ENCODE measurements around the gene UBE2J1.
"Not testable (repeated sequence)": the region's sequence is repeated elsewhere in the genome, so short reads cannot be mapped to it uniquely, and the experiment has no call there.

UBE2J1 gene

DNA sequence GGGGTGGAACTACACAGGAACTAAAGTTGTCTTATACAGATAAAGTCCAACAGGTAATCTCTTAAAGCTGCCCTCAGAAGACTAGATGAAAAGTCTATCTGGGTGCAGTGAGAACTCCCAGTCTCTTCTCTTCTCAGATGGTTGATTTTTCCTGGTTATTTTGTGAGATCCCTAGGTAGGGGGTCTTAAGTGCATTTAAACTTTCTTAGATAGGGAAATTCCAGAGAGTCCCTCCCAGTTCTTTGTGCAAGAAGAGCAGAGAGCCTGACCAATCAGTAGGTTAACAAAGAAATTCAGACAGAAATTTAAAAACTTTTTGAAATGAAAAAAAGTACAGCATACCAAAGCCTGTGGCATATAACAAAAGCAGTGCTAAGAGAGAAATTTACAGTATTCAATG is 35.5 kb downstream of the UBE2J1 start:
- no peak for DNase-seq

DNA sequence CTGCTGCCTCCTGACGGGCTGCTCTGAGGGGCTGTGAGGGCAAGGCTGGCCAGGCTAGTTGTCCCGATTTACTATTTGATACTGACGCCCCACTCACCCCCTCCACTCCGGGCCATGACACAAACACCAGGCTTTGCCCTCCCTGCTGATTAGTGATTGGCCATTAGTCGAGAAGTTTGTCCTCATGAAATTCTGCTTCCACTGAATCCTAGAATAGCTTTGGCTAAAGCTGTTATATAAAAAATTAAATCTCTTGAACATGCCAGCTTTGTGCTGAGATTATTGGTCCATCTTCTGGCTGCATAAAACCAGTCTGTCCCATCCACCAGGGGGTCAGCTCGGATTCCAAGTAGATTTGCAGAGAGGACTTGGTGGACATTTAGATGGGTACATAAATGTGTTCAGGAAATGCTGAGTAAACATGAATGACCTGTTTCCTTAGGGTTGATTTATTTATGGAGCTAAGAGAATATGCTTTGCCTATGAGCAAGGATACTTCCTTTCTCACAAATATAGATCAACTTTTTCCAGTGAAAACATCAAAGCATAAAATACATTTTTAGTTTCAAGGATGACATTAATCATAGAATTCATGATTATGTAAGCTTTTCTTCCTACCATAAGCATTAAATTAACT is 37.2 kb downstream of the UBE2J1 start, which contains the start of gene GABRR2:
TSS of gene GABRR2 (minus strand) at position 51 of the 637 bp plus-strand sequence. CDS start 134 bp downstream, outside the sequence.
- DNase-seq, result no peak

DNA sequence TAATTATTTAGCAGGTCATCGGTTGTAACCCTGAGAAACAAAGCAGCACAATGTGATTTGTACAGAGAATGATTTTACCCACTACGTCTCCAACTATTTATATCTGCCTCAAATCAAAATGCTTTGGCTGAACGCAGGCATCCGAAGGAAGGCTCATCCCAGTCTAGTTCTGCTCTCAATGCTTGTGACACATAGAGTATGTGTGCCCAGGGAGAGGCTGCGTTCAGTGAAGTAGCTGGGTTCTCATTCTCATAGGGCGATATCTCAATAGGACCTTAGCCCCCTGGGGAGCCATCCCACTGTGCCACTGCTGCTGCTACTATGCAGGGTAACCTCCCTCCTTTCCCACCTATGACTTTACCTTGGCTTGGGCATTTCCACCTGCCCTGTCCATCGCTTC is 37.8 kb downstream of the UBE2J1 start:
- no peak for DNase-seq

DNA sequence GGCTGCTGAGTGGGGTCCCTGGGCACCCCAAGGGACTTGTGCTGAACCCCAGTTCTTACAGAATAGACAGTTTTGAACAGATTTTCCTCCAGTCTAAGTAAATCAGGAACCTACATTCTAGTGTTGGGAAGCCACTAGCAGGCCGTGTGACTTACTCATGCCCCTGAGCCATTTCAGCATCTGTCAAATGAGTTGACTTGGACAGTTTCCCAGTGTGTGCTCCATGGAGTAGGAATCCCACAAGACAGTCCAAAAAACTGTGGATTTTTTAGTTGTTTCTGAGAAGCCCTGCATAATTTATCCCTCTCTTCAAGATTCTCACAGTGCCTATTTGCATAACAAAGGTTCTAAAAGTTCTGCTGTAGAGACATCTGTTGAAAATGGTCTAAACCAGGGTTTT is 39.5 kb downstream of the UBE2J1 start:
- DNase-seq, result peak; percentile 88

DNA sequence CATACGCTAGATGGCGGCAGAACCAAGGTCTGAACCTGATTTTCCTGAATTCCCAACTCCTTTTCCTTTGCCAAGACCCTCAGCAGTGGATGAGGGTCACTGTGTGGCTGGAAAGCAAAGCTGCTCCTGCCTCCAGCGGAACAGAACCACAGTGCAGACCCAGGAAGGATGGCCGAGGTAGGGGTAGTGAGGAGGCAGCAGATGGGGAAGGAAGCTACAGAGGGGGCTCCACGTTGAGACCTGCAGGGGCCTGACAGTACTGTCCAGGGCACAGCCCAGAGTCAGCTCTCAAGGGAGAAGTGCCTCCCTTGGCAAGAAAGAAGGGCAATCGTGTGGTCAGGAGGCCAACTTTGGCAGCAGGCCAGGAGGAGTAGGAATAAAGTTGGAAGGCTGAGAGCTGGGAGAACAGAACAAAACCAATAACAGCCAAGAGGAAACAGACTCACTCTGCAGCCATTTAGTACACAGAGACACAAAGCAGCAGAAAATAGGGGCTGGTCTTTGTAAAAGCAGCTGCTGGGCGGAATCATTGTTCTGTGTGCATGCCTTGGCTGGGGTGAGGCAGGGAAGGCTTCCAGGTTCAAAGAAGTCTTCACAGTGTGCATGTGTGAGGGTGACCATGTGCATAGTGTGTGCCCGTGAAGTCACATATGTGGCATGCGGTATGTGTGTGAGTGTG is 40.5 kb downstream of the UBE2J1 start:
- peak; percentile 63 for DNase-seq

DNA sequence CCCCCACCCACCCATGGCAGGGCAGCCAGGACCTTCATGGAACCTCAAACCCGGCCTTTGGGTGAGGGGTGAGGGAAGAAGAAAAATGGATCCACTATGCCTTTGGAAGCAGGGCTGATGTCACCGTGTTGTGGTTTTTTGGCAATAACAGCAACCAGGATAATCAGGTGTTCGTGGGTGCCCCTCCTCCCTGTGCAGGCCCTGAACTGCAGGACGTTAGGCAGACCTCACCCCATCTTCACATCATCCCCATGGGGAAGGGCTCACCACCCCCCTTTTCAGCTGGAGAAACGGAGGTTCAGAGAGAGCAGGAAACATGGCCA is 41.0 kb downstream of the UBE2J1 start:
- DNase-seq, result no peak

DNA sequence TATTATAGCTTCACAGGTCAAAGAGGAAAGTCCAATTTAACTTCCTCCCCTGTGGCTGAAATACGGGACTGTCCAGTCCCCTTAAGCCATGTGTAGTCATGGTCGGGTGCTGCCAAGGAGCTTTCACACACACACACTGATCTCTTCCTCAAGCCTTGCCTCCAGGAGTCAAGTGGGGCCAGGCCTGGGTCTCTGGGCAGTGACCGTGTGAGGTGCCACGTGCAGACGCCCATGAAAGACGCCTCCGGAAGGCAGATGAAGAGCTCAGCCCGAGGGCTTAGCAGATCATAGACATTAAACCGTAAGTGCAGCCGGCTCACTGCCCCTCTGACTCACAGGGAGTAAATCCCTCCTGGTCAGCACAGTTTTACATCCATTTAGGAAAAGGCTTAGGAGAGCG is 41.6 kb downstream of the UBE2J1 start:
- DNase-seq, result peak; percentile 4

DNA sequence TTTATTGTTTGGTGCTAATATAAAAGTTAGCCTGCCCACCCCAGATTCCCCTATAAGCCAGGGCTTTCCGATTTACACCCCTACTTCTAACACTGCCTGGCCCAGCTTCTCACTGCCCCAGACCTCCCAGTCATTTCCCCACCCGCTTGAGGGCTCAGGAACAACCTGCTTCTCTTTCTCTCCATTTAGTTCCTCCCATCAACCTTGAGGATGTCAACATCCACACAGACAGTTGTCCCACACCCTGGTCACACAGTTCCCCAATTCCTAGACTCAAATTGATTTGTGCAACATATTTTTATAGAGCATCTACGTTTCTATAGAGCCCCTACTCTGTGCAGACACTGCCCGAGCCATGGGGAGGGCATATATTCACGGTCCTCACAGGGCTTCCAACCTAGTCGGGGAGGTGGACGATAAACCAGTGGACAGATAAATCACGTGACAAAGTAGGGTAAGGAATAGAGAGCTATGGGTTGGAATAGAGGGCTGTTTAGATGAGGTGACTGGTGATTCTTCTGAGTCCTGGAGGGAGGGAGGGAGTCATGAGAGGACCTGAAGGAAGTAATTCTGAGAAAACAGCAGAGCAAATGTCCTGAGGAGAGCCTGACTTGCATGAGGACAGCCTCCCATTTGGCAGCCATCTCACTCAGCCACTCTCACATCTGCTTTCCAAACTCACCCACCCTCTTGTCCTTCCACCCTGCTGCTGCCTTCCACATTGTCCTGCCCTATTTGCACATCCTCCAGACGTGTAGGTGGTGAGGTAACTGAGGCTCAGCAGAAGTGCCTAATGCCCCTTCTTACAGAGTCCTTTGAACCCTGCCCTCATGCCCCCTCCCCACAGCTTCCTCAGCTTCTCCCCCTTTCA is 43.8 kb downstream of the UBE2J1 start:
- DNase-seq, result no peak

DNA sequence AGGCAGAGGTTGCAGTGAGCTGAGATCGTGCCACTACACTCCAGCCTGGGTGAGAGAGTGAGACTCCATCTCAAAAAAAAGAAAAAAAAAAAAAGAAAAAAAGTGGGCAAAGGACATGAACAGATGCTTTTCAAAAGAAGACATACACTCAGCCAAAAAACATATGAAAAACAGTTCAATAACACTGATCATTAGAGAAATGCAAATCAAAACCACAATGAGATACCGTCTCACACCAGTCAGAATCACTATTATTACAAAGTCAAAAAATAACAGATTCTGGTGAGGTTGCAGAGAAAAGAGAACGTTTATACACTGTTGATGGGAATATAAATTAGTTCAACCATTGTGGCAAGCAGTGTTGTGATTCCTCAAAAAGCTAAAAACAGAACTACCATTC is 48.0 kb downstream of the UBE2J1 start:
- DNase-seq, result not testable (repeated sequence)

DNA sequence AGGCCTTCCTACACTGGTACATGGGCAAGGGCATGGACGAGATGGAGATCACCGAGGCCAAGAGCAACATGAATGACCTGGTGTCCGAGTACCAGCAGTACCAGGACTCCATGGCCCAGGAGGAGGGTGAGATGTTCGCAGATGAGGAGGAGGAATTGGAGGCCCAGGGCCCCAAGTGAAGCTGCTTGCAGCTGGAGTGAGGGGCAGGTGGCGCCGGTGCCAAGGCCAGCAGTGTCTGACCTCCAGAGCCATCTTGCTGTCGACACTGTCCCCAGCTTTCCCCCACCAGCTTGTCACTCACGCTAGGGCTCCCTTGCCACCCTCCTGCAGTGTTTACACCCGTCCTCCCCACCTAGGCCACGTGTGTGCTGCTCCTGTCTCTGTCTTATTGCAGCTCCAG is 49.6 kb downstream of the UBE2J1 start:
- no peak for DNase-seq

DNA sequence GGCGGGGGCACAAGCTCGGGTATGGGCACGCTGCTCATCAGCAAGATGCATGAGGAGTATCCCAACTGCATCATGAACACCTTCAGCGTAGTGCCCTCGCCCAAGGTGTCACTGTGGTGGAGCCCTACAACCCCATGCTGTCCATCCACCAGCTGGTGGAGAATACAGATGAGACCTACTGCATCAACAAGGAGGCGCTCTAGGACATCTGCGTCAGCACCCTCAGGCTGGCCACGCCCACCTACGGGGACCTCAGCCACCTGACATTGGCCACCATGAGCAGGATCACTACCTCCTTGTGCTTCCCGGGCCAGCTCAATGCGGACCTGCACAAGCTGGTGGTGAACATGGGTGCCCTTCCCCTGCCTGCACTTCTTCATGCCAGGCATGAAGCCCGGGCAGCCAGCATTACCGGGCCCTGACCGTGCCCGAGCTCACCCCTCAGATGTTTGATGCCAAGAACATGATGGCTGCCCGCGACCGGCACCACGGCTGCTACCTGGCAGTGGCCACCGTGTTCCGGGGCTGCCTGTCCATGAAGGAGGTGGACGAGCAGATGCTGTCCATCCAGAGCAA is 50.2 kb downstream of the UBE2J1 start:
- no peak for DNase-seq

DNA sequence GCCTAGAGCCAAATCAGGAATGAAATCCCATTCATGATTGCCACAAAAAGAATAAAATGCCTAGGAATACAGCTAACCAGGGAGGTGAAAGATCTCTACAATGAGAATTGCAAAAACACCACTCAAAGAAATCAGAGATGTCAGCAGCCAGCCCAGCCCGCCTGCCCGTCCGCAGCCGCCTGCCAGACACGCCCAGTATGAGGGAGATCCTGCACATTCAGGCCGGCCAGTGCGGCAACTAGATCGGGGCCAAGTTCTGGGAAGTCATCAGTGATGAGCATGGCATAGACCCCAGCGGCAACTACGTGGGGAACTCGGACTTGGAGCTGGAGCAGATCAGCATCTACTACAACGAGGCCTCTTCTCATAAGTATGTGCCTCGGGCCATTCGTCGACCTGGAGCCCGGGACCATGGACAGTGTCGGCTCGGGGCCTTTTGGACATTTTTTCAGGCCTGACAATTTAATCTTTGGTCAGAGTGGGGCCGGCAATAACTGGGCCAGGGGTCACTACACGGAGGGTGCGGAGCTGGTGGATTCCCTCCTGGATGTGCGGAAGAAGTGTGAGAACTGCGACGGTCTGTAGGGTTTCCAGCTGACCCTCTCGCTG is 50.8 kb downstream of the UBE2J1 start:
- DNase-seq, result no peak

DNA sequence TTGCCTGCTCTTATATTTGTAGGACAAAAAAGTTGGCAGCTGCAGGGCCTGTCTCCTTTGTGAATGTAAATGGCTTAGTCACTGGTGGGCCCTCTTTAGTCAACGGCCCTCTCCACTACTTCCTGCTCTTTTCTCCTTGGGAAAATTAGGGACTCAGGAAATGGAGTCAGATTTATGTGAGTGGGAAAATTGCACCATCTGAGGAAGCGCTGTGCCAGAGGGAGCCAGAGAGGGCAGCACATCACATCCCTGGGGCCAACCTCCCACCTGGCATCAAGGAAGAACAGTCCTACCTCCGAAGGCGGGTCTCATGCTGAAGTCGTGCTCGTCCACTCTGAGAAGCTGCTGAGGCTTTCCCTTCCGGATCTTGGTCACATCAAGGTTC is 53.1 kb downstream of the UBE2J1 start:
- DNase-seq, result peak; percentile 8

DNA sequence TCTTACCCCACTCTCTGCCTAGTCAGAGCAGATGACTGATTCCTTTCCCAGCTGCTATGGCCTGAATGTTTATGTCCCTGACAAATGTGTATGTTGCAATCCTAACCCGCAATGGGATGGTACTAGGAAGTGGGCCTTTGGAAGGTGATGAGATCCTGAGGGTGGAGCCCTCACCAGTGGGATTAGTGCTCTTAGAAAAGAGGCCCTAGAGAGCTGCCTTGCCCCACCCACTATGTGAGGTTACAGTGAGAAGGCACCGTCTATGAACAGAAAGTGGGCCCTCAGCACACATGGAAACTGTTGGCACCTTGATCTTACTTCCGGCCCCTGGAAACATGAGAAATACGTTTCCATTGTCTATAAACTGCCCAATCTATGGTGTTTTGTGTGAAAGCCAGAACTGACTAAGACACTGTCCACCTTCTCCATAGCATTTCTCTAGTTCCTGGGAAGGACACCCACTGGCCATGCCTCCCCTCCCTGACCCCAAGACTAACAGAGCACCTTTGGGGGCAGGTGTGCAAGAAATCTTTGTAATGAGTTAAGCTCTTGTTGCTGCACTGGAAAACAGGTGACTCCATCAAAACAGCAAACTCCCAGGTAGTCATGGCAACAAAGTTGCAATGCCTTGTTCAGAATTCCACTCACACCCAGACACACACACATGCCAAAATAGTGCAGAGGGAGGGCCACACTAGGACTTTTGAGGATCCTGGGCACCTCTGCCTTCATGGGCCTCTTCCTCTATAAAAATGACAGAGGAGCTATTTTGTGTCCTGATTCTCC is 53.6 kb downstream of the UBE2J1 start:
- DNase-seq, result peak; percentile 11

DNA sequence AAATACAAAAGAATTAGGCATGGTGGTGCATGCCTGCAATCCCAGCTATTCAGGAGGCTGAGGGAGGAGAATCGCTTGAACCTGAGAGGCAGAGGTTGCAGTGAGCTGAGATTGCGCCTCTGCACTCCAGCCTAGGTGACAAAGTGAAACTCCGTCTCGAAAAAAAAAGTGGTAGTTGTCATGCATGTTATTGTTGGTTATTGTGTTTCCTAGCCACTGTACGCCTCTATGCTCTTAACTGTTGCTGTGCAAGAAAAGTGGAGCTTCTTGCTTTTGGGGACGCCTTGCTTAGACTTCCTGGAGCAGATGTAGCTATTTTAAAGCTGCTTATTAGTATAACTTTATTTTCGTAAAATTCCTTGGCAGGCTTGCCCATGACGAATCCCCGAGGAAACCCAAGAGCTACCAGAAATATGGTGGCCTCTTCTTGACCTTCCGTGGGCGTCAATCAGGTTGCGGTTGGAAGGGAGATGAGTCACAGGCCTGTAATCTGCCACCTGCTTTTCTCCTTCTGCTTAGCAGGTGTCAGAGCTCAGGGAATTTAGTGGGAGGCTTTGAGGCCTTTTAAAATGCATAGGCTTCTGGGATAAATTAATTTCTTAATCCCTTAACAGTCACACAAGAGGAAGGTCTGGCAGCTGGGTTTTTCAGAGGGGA is 54.7 kb downstream of the UBE2J1 start:
- peak; percentile 92 for DNase-seq

DNA sequence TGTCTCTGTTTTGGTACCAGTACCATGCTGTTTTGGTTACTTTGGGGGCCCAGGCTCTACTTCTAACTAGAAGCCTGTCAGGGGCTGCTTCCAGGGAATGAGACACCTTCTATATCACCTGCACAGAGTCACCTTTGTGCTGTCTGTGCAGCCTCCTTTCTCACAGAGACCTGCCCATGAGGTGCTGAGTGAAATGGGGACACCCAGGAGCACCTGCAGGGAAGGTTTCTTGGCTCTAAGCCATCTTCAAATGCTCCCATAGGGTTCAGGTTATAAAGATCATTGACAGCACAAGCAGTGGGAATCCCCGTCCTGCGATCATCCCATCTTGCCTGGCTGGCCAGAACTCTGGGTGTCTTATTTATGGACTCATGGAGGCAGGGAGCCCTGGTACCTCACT is 56.5 kb downstream of the UBE2J1 start:
- no peak for DNase-seq

DNA sequence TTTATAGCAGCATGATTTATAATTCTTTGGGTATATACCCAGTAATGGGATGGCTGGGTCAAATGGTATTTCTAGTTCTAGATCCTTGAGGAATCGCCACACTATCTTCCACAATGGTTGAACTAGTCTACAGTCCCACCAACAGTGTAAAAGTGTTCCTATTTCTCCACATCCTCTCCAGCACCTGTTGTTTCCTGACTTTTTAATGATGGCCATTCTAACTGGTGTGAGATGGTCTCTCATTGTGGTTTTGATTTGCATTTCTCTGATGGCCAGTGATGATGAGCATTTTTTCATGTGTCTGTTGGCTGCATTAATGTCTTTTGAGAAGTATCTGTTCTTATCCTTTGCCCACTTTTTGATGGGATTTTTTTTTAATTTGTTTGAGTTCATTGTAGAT is 57.4 kb downstream of the UBE2J1 start:
- not testable (repeated sequence) for DNase-seq

DNA sequence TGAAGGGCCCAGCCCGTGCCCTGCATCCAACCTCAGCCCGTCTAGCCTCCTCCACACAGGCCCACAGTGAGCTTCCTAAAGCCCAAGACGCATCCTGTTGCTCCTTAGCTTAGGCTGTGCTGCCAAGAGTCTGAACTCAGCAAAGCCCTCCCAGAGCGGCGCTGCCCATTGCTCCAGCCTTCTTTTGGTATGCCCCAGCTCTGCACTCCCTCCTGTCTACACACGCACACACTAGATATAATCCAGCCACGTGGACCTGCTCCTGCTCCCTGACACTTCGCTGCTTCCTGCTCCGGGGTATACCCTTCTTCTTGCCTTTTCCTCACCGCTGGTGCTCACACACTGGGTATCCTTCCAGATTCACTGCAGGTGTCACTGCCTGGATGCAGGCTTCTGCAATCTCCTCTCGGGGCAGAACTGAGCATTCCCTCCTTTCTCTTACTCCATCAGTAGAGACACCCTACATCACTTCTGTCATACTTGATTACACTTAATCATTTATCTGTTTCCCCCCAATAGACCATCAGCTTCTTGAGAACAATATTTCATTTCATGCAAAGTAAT is 61.2 kb downstream of the UBE2J1 start:
- no peak for DNase-seq

DNA sequence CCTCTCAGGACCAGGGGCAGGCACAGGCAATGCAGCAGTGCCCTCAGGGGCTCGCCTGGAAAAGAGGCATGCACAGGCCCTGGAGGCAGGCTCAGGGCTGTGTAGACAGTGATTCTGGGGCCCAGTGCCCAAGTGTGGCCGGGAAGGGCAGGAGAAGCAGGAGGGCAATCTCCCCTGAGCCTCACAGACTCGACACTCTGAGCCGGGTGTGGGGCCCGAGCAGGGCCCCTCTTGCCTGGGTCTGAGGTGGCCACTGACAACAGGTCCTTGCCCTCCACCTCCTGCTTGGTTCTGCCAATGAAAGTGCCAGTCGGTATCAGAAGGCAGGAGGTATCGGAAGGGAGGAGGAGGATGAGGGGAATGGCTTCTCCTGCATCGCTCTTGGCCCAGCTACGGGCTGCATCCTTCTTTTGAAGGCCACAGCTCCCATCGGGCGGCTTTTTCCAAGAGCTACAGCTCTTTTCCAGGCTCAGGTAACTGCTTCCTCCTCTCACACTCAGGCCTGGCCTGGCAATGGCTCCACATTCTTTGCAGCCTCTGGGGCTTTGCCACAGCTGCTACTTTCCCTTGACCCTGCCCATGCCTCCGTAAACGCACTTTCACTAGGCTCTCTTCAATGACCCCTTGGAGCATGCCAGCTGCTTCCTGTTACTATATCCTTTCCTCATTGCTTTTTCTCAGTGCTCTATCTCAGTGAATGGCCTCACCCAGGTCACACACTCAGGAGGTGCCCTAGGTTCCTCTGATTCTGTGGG is 61.9 kb downstream of the UBE2J1 start:
- DNase-seq, result no peak

DNA sequence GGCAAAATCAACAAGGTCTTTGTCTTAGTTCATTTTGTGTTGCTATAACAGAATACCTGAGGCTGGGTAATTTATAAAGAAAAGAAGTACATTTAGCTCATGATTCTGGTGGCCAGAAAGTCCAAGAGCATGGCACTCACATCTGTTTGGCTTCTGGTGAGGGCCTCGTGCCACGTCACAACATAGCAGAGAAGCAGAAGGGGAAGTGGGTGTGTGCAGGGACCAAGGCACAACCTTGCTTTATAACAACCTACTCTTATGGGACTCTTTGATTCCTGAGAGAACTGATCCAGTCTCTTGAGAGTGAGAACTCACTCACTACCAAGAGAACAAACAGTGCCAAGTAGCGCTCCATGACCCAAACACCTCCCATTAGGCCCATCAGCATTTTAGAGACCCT is 62.8 kb downstream of the UBE2J1 start:
- DNase-seq, result no peak
